MM.1S (cell line): ENCODE measurements around the gene SORCS2.

ENCODE experiments used
- DNase-seq: peaks from one replicate; pipeline ENCODE4 v3.0.0-alpha.2; 2015
- H2AFZ ChIP-seq: fragments of 300-600 bp; sonication (generic); 2 replicates; pipeline ENCODE4 v1.6.0; 2016; ENCODE audit warnings: antibody characterized with exemption, low read length
- H3F3A ChIP-seq: fragments of 300-600 bp; sonication (generic); 2 replicates; pipeline ENCODE4 v1.6.1; 2016; ENCODE audit warnings: mild to moderate bottlenecking, antibody characterized with exemption, low read length, moderate library complexity, mixed read lengths; ENCODE audit not compliant: insufficient read depth
- H3K27ac ChIP-seq: fragments of 300-600 bp; sonication (generic); 2 replicates; pipeline ENCODE4 v1.5.1; 2016; ENCODE audit warnings: mild to moderate bottlenecking, low read length
- H3K27me3 ChIP-seq: fragments of 300-600 bp; sonication (generic); replicated peaks from 2 replicates; pipeline ENCODE4 v1.6.0; 2016; ENCODE audit warnings: low read length; ENCODE audit not compliant: insufficient read depth
- H3K36me3 ChIP-seq: fragments of 300-600 bp; sonication (generic); replicated peaks from 2 replicates; pipeline ENCODE4 v1.6.1; 2016; ENCODE audit warnings: mild to moderate bottlenecking, low read length, mixed read lengths; ENCODE audit not compliant: insufficient read depth
- H3K4me1 ChIP-seq: fragments of 300-600 bp; sonication (generic); 2 replicates; pipeline ENCODE4 v1.6.1; 2016; ENCODE audit warnings: low read length, mixed read lengths
- H3K4me2 ChIP-seq: fragments of 300-600 bp; sonication (generic); 2 replicates; pipeline ENCODE4 v1.6.0; 2016; ENCODE audit warnings: low read depth, low read length
- H3K4me3 ChIP-seq: fragments of 300-600 bp; sonication (generic); 2 replicates; pipeline ENCODE4 v1.5.1; 2016; ENCODE audit warnings: low read length, mixed read lengths
- H3K79me2 ChIP-seq: fragments of 300-600 bp; sonication (generic); 2 replicates; pipeline ENCODE4 v1.6.1; 2016; ENCODE audit warnings: mixed run types, low read length, mixed read lengths
- H3K9ac ChIP-seq: fragments of 300-600 bp; sonication (generic); 2 replicates; pipeline ENCODE4 v1.6.1; 2016; ENCODE audit warnings: low read length, mixed read lengths
- H3K9me2 ChIP-seq: fragments of 300-600 bp; sonication (generic); replicated peaks from 2 replicates; pipeline ENCODE4 v1.6.1; 2016; ENCODE audit warnings: mild to moderate bottlenecking, low read length, mixed read lengths; ENCODE audit not compliant: insufficient read depth
- H3K9me3 ChIP-seq: fragments of 300-600 bp; sonication (generic); replicated peaks from 2 replicates; pipeline ENCODE4 v1.6.1; 2016; ENCODE audit warnings: mild to moderate bottlenecking, low read length, mixed read lengths; ENCODE audit not compliant: insufficient read depth
- H4K20me1 ChIP-seq: fragments of 300-600 bp; sonication (generic); 2 replicates; pipeline ENCODE4 v1.6.1; 2016; ENCODE audit warnings: mild to moderate bottlenecking, low read length, moderate library complexity, mixed read lengths; ENCODE audit not compliant: insufficient read depth
- CTCF ChIP-seq: fragments of 300-600 bp; sonication (generic); IDR thresholded peaks from 2 replicates; pipeline ENCODE4 v1.5.1; 2016; ENCODE audit warnings: antibody characterized with exemption, low read length, mixed read lengths
- EZH2 ChIP-seq: fragments of 300-600 bp; sonication (generic); optimal IDR thresholded peaks from 2 replicates; pipeline ENCODE3; 2017; ENCODE audit warnings: low read depth, mild to moderate bottlenecking, antibody characterized with exemption, low read length, mixed read lengths
- EZH2phosphoT487 ChIP-seq: fragments of 300-600 bp; sonication (generic); IDR thresholded peaks from 2 replicates; pipeline ENCODE4 v1.6.1; 2018; ENCODE audit warnings: antibody characterized with exemption, low read length

The SORCS2 gene

GRCh38 chr4:7244751-7245320, 52.5 kb downstream of the SORCS2 start:
- Histone ChIP-seq H3K9me2 (no peaks in the 10 kb centered on the region), H3K27ac (no peak overlapping the region), H3K4me3 (no peak overlapping the region), H2AFZ (no peak overlapping the region), H3K79me2 (no peaks in the 10 kb centered on the region), H3K4me1 (no peaks in the 10 kb centered on the region), H3K9me3 (no peaks in the 10 kb centered on the region), H3K27me3 (peaks cover 93% of the 10 kb centered on the region), H3K9ac (no peak overlapping the region), H3K4me2 (no peak overlapping the region), H3F3A (no peaks in the 10 kb centered on the region), H4K20me1 (no peaks in the 10 kb centered on the region), H3K36me3 (no peaks in the 10 kb centered on the region)
- no peak for DNase-seq
- TF ChIP-seq CTCF, result no peak

- no peak for DNase-seq
- H3K9ac ChIP-seq, result no peak overlapping the region
- no peaks in the 10 kb centered on the region for H3K36me3 ChIP-seq
- no peaks in the 10 kb centered on the region for H3K9me3 ChIP-seq
- H3K4me2 ChIP-seq, result no peak overlapping the region
- H3F3A ChIP-seq, result no peaks in the 10 kb centered on the region
- TF ChIP-seq CTCF, result no peak
- no peak for TF ChIP-seq EZH2
- TF ChIP-seq EZH2phosphoT487, result no peak
- H2AFZ ChIP-seq, result no peak overlapping the region
- H4K20me1 ChIP-seq, result no peaks in the 10 kb centered on the region
- H3K4me1 ChIP-seq, result no peaks in the 10 kb centered on the region
- H3K27ac ChIP-seq, result no peak overlapping the region
- no peaks in the 10 kb centered on the region for H3K9me2 ChIP-seq
- H3K27me3 ChIP-seq, result peaks cover 95% of the 10 kb centered on the region
- H3K4me3 ChIP-seq, result no peak overlapping the region
- H3K79me2 ChIP-seq, result no peaks in the 10 kb centered on the region
These were observed 55.2 kb downstream of the SORCS2 start for GRCh38 chr4:7247521-7247920.

- DNase-seq, result no peak
- Histone ChIP-seq H3K79me2 (no peaks in the 10 kb centered on the region), H4K20me1 (no peaks in the 10 kb centered on the region), H3K9me2 (no peaks in the 10 kb centered on the region), H3K27ac (no peak overlapping the region), H3K27me3 (peaks cover 95% of the 10 kb centered on the region), H3K4me3 (no peak overlapping the region), H3K36me3 (no peaks in the 10 kb centered on the region), H3K9me3 (no peaks in the 10 kb centered on the region), H3K4me2 (no peak overlapping the region), H3F3A (no peaks in the 10 kb centered on the region), H2AFZ (no peak overlapping the region), H3K4me1 (no peaks in the 10 kb centered on the region), H3K9ac (no peak overlapping the region)
- TF ChIP-seq EZH2phosphoT487, result no peak
- TF ChIP-seq EZH2, result no peak
- TF ChIP-seq CTCF, result no peak
These were observed 55.6 kb downstream of the SORCS2 start for GRCh38 chr4:7247946-7248345.
